HepG2 (cell line): ENCODE measurements around the gene TTC17. TPM values are rescaled to one million over a fixed set of nuclear protein-coding genes. Genes with fewer than 3 reads are reported as not detected.

Experiments used
- ATAC-seq: fragments of 200-7000 bp; cut with Tn5 transposase; 3 replicates; pipeline ENCODE4 v1.9.1; 2020; ENCODE audit warnings: mild to moderate bottlenecking, moderate library complexity
- BruUV-seq: library from RNA; stranded (reverse); fragments of 400-500 nt; replicated peaks from 2 replicates; lab custom pipeline; 2021; lab: Mats Ljungman, UMichigan
- CTCF ChIA-PET: fragments of 300-600 bp; formaldehyde crosslinking; extraction: SDS; loops from one replicate; lab custom pipeline; 2021; ENCODE audit warnings: low total read pairs, inconsistent platforms, low intra/inter-chr PET ratio; lab: Yijun Ruan, JAX
- POLR2A ChIA-PET: fragments of 350-600 bp; sonication (Branson Sonifier 250); formaldehyde crosslinking; loops from one replicate; lab custom pipeline; 2020; ENCODE audit warnings: antibody characterized with exemption, inconsistent platforms; lab: Yijun Ruan, JAX
- DNase-seq: peaks from one replicate; pipeline ENCODE4 v3.0.0-alpha.2; 2015; ENCODE audit warnings: low spot score
- FAIRE-seq: peaks from 3 replicates; lab custom pipeline; 2011; peaks lifted over from hg19 to GRCh38; lab: Jason Lieb, UNC
- H2AFZ ChIP-seq: one replicate; pipeline ENCODE4 v1.6.1; 2011; ENCODE audit warnings: low read length, inconsistent platforms
- H3K27ac ChIP-seq: fragments of 300-600 bp; 3 replicates; pipeline ENCODE4 v1.8.0; 2011; ENCODE audit warnings: mixed run types, mild to moderate bottlenecking, mixed read lengths, low read length, inconsistent platforms; ENCODE audit not compliant: insufficient read depth; ENCODE audit errors: extremely low read length
- H3K27me3 ChIP-seq, 2 experiments: fragments of 200-600 bp in 1 of 2; 2 replicates in 1 of 2; 3 replicates in 1 of 2; pipeline versions ENCODE4 v1.6.0 to v1.8.0; 2011; ENCODE audit warnings: low read length in 2 of 2, mild to moderate bottlenecking in 2 of 2, moderate library complexity in 2 of 2, inconsistent platforms in 1 of 2; ENCODE audit not compliant: insufficient read depth in 2 of 2, control insufficient read depth in 1 of 2
- H3K36me3 ChIP-seq, 2 experiments: fragments of 200-600 bp in 1 of 2; replicated peaks in 1 of 2; 2 replicates in 1 of 2; 3 replicates in 1 of 2; pipeline versions ENCODE4 v1.5.1 to v1.8.0; 2011; ENCODE audit warnings: low read length in 2 of 2, inconsistent platforms in 1 of 2; ENCODE audit not compliant: insufficient read depth in 2 of 2, control insufficient read depth in 1 of 2
- H3K4me1 ChIP-seq: 2 replicates; pipeline ENCODE4 v1.5.1; 2012; ENCODE audit warnings: low read length, inconsistent platforms; ENCODE audit not compliant: insufficient read depth
- H3K4me2 ChIP-seq: 2 replicates; pipeline ENCODE4 v1.6.0; 2011; ENCODE audit warnings: low read depth, low read length, inconsistent platforms
- H3K4me3 ChIP-seq, 3 experiments: fragments of 200-600 bp in 1 of 3; sonication (generic), shearing (Covaris generic) in 1 of 3; replicated peaks in 1 of 3; 2 replicates each; pipeline ENCODE4 v1.5.1; 2011 to 2016; ENCODE audit warnings: low read length in 3 of 3, inconsistent platforms in 2 of 3, low read depth in 2 of 3, mild to moderate bottlenecking in 2 of 3, control low read depth in 1 of 3, mixed read lengths in 1 of 3; ENCODE audit not compliant: insufficient read depth in 1 of 3
- H3K79me2 ChIP-seq: one replicate; pipeline ENCODE4 v1.6.1; 2011; ENCODE audit warnings: low read length, inconsistent platforms; ENCODE audit not compliant: insufficient read depth
- H3K9ac ChIP-seq: 2 replicates; pipeline ENCODE4 v1.6.0; 2011; ENCODE audit warnings: mild to moderate bottlenecking, low read depth, low read length, inconsistent platforms; ENCODE audit not compliant: insufficient read depth
- H3K9me3 ChIP-seq: 2 replicates; pipeline ENCODE4 v1.5.1; 2012; ENCODE audit warnings: mild to moderate bottlenecking, low read length
- H4K20me1 ChIP-seq: 2 replicates; pipeline ENCODE4 v1.6.0; 2011; ENCODE audit warnings: inconsistent platforms, mild to moderate bottlenecking, low read length, moderate library complexity; ENCODE audit not compliant: insufficient read depth
- ATM ChIP-seq: fragments of 450-650 bp; IDR thresholded peaks from 2 replicates; pipeline ENCODE4 v1.7.1; 2017; ENCODE audit warnings: mild to moderate bottlenecking, borderline replicate concordance
- HHEX ChIP-seq: IDR thresholded peaks from 2 replicates; pipeline ENCODE4 v1.6.1; 2016; ENCODE audit warnings: control low read depth
- KLF9 ChIP-seq: IDR thresholded peaks from 2 replicates; pipeline ENCODE4 v1.6.1; 2016; ENCODE audit warnings: low read depth
- MZF1 ChIP-seq: sonication (generic); formaldehyde crosslinking; IDR thresholded peaks from 2 replicates; pipeline ENCODE4 v1.8.1; 2023; ENCODE audit warnings: mild to moderate bottlenecking, missing genetic modification reagents, borderline replicate concordance
- RBAK ChIP-seq: sonication (generic); formaldehyde crosslinking; IDR thresholded peaks from 2 replicates; pipeline ENCODE4 v1.5.1; 2020; ENCODE audit warnings: mild to moderate bottlenecking, missing genetic modification reagents
- SP5 ChIP-seq: IDR thresholded peaks from 2 replicates; pipeline ENCODE4 v1.6.1; 2016; ENCODE audit warnings: low read depth, borderline replicate concordance
- TBX3 ChIP-seq: fragments of 450-650 bp; IDR thresholded peaks from 2 replicates; pipeline ENCODE4 v1.6.1; 2017; ENCODE audit warnings: antibody characterized with exemption, mild to moderate bottlenecking, inconsistent platforms, borderline replicate concordance
- ZBTB34 ChIP-seq: sonication (generic); formaldehyde crosslinking; IDR thresholded peaks from 2 replicates; pipeline ENCODE4 v1.8.0; 2022; ENCODE audit warnings: mild to moderate bottlenecking, missing genetic modification reagents
- ZNF280B ChIP-seq: sonication (generic); formaldehyde crosslinking; IDR thresholded peaks from 2 replicates; pipeline ENCODE4 v1.5.0; 2020; ENCODE audit warnings: missing genetic modification reagents, mild to moderate bottlenecking, borderline replicate concordance
- ZNF619 ChIP-seq: sonication (generic); formaldehyde crosslinking; IDR thresholded peaks from 2 replicates; pipeline ENCODE4 v1.4.0; 2020; ENCODE audit warnings: mild to moderate bottlenecking, missing genetic modification reagents
- ZNF777 ChIP-seq: sonication (generic); formaldehyde crosslinking; IDR thresholded peaks from 2 replicates; pipeline ENCODE4 v1.4.0; 2020; ENCODE audit warnings: missing genetic modification reagents
- ZNF792 ChIP-seq: IDR thresholded peaks from 2 replicates; pipeline ENCODE4 v1.6.1; 2016
- WGBS: methylation state at CpG from one replicate; pipeline ENCODE4 v1.1.6; 2017; ENCODE audit warnings: low lambda C conversion rate; 5-methylcytosine and 5-hydroxymethylcytosine counted together
- in situ Hi-C: cut with HindIII; loops from 2 replicates; pipeline ENCODE4 v1.10.0; 2017; ENCODE audit warnings: low pct_unique_long_range_greater_than_20kb; ENCODE audit not compliant: extremely low pct_ligation_motif_present
- intact Hi-C: fragments of 100-400 bp; cut with micrococcal nuclease; formaldehyde crosslinking; loops from one replicate; pipeline ENCODE4 v1.10.0; 2022; ENCODE audit not compliant: unreplicated experiment
- polyA plus RNA-seq, 8 experiments: library from polyadenylated mRNA; depleted of rRNA in 3 of 8; stranded (reverse) in 7 of 8; unstranded in 1 of 8; fragments of >200 nt; fragmentation: Illumina TruSeq in 4 of 8; extraction: Trizol in 4 of 8; gene quantifications; 2 replicates each; pipeline versions ENCODE4 v1.2.1 to v1.2.3, GENCODE V29; 2011 to 2016; ENCODE audit warnings: low read depth in 4 of 8, missing spikeins in 1 of 8, mixed read lengths in 1 of 8; ENCODE audit not compliant: insufficient read depth in 1 of 8
- total RNA-seq, 5 experiments: library from RNA; depleted of rRNA; stranded (reverse); fragments of >200 nt; fragmentation: Illumina TruSeq; extraction: Trizol; gene quantifications; 2 replicates each; pipeline ENCODE4 v1.2.3, GENCODE V29; 2016; ENCODE audit warnings: low read depth in 1 of 5
- TF ChIP-seq, protein P1 (sequence below): sonication (generic); formaldehyde crosslinking; IDR thresholded peaks from 2 replicates; pipeline ENCODE4 v1.5.0; 2020; ENCODE audit warnings: mild to moderate bottlenecking, missing genetic modification reagents

The TTC17 gene
- total and polyA plus RNA-seq, 2 of the 13 experiments (the other 11 are each of a cell fraction or from before 2014, with no cell fraction given): 55.9 to 99.7 TPM

GRCh38 chr11:43498561-43498960, 139.8 kb downstream of the TTC17 start:
- no peak overlapping the region for H3K9ac ChIP-seq
- BruUV-seq: no TSS peak
- no peaks in the 10 kb centered on the region for H3K9me3 ChIP-seq
- H3K36me3 ChIP-seq: peaks cover 0 to 11% of the 10 kb centered on the region in 2 experiments; a peak in 3 of 5 replicates
- H2AFZ ChIP-seq: no peak overlapping the region
- H4K20me1 ChIP-seq: no peaks in the 10 kb centered on the region
- POLR2A ChIA-PET: no interaction called here
- FAIRE-seq (no peak), ATAC-seq (no peak), DNase-seq (no peak)
- H3K4me3 ChIP-seq: no peak overlapping the region
- TF ChIP-seq ZBTB34 (CRISPR knock-in tag): no peak
- TF ChIP-seq ZNF280B: no peak
- in situ Hi-C loops (no loop called here), intact Hi-C loops (no loop called here)
- no peaks in the 10 kb centered on the region; a peak in 1 of 5 replicates for H3K27me3 ChIP-seq
- peaks cover 11% of the 10 kb centered on the region for H3K4me1 ChIP-seq
- H3K27ac ChIP-seq: no peak overlapping the region
- no peak overlapping the region for H3K4me2 ChIP-seq
- H3K79me2 ChIP-seq: no peaks in the 10 kb centered on the region
- CTCF ChIA-PET: no interaction called here
- 68% methylated on average over 3 of the region's 3 CpGs for WGBS

GRCh38 chr11:43503417-43503816, 144.7 kb downstream of the TTC17 start:
- H2AFZ ChIP-seq: no peak overlapping the region
- intact Hi-C loops (loop anchor here (5.0 kb wide), 1 partner anchor 349 kb away; no protein-coding TSS in a partner anchor), in situ Hi-C loops (loop anchor here (5.0 kb wide), 1 partner anchor 69 kb away; no protein-coding TSS in a partner anchor)
- H4K20me1 ChIP-seq: no peaks in the 10 kb centered on the region
- no peaks in the 10 kb centered on the region for H3K9me3 ChIP-seq
- ChIA-PET CTCF (interaction anchor here (3.9 kb wide), 1 partner anchor 64 kb away, joined by 27 read pairs; no protein-coding TSS in a partner anchor), POLR2A (no interaction called here)
- no peak overlapping the region for H3K4me2 ChIP-seq
- no peaks in the 10 kb centered on the region for H3K36me3 ChIP-seq
- FAIRE-seq: no peak
- H3K79me2 ChIP-seq: no peaks in the 10 kb centered on the region
- H3K9ac ChIP-seq: no peak overlapping the region
- no TSS peak for BruUV-seq
- 41% methylated on average over 4 of the region's 4 CpGs for WGBS
- H3K4me1 ChIP-seq: no peaks in the 10 kb centered on the region
- H3K27ac ChIP-seq: no peak overlapping the region
- DNase-seq: no peak
- TF ChIP-seq ZNF792 (CRISPR knock-in tag) (no peak), HHEX (CRISPR knock-in tag) (no peak), ZNF777 (CRISPR knock-in tag) (no peak), ATM (no peak), MZF1 (CRISPR knock-in tag) (no peak), TBX3 (no peak), KLF9 (no peak), RBAK (CRISPR knock-in tag) (no peak), ZNF619 (CRISPR knock-in tag) (no peak), SP5 (CRISPR knock-in tag) (no peak)
- TF ChIP-seq, protein P1, sequence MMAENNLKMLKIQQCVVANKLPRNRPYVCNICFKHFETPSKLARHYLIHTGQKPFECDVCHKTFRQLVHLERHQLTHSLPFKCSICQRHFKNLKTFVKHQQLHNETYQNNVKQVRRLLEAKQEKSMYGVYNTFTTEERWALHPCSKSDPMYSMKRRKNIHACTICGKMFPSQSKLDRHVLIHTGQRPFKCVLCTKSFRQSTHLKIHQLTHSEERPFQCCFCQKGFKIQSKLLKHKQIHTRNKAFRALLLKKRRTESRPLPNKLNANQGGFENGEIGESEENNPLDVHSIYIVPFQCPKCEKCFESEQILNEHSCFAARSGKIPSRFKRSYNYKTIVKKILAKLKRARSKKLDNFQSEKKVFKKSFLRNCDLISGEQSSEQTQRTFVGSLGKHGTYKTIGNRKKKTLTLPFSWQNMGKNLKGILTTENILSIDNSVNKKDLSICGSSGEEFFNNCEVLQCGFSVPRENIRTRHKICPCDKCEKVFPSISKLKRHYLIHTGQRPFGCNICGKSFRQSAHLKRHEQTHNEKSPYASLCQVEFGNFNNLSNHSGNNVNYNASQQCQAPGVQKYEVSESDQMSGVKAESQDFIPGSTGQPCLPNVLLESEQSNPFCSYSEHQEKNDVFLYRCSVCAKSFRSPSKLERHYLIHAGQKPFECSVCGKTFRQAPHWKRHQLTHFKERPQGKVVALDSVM (CRISPR knock-in tag): no peak
- ATAC-seq: no peak
- H3K27me3 ChIP-seq: peaks cover 2 to 7% of the 10 kb centered on the region in 2 experiments; a peak in 3 of 5 replicates
- no peak overlapping the region for H3K4me3 ChIP-seq
